ENCODE measurements around the gene FGF6. TPM values are rescaled to one million over a fixed set of nuclear protein-coding genes. Genes with fewer than 3 reads are reported as not detected.

FGF6 gene
- total RNA-seq, 1 donor from 2014 or later: not detected

DNA sequence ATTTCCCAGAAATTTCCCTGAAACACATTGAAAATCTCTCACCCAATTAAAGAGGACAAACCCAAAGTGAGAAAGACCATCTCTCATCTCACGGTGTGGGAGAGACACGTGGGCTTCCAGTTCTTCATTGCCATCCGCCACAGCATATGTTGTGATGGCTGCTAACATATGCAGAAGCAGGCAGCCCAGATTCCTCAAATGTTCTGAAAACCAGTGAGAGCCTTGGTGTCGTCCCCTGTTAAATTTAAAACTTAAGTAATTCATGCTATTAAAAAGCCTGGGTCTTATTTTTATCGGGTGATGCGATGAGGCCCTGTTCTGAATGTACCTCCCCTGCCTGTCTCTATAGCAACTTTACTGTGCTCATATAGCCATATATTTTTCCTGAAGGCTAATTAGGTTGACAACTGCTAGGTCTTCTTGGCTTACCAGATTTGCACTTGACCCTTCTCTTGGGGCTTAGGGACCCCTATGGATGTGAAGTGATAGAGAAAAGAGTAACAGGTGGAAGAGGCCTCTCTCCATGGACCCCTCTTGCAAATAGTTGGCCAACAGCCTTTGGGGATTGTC is 2.8 kb upstream of the FGF6 start:
- Histone ChIP-seq H3K9me3 (ENCODE audit: insufficient read depth, low read depth, low read length) (no peaks in the 10 kb centered on the region), H3K4me2 (ENCODE audit: low read length) (no peak overlapping the region), H3K36me3 (ENCODE audit: insufficient read depth, low read length) (no peaks in the 10 kb centered on the region), H3K79me2 (ENCODE audit: insufficient read depth, low read length) (no peaks in the 10 kb centered on the region), H2AFZ (ENCODE audit: low read depth, low read length) (no peak overlapping the region), H3K4me1 (ENCODE audit: insufficient read depth, low read length) (no peaks in the 10 kb centered on the region), H4K20me1 (ENCODE audit: insufficient read depth, low read length) (no peaks in the 10 kb centered on the region), H3K27me3 (ENCODE audit: insufficient read depth, low read length) (peaks cover 13% of the 10 kb centered on the region), H3K4me3 (ENCODE audit: insufficient read depth, low read depth, low read length) (no peak overlapping the region), H3K9ac (ENCODE audit: low read length) (no peak overlapping the region), H3K27ac (ENCODE audit: low read depth, low read length) (no peak overlapping the region)
- FAIRE-seq (no peak), DNase-seq (ENCODE audit: low read depth) (no peak)
- Mint-ChIP-seq H3K27me3 (ENCODE audit: low read depth, unreplicated experiment) (peaks cover 25% of the 10 kb centered on the region), H3K27ac (ENCODE audit: unreplicated experiment) (no peak overlapping the region), H3K9me3 (ENCODE audit: unreplicated experiment) (peaks cover 3% of the 10 kb centered on the region), H3K4me1 (ENCODE audit: low read depth, unreplicated experiment) (peaks cover 9% of the 10 kb centered on the region), H3K4me3 (ENCODE audit: unreplicated experiment) (no peak overlapping the region), H3K36me3 (ENCODE audit: low read depth, unreplicated experiment) (no peaks in the 10 kb centered on the region)
- TF ChIP-seq, protein P1, sequence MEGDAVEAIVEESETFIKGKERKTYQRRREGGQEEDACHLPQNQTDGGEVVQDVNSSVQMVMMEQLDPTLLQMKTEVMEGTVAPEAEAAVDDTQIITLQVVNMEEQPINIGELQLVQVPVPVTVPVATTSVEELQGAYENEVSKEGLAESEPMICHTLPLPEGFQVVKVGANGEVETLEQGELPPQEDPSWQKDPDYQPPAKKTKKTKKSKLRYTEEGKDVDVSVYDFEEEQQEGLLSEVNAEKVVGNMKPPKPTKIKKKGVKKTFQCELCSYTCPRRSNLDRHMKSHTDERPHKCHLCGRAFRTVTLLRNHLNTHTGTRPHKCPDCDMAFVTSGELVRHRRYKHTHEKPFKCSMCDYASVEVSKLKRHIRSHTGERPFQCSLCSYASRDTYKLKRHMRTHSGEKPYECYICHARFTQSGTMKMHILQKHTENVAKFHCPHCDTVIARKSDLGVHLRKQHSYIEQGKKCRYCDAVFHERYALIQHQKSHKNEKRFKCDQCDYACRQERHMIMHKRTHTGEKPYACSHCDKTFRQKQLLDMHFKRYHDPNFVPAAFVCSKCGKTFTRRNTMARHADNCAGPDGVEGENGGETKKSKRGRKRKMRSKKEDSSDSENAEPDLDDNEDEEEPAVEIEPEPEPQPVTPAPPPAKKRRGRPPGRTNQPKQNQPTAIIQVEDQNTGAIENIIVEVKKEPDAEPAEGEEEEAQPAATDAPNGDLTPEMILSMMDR (IDR thresholded peaks at IDR 0.05; ENCODE audit: insufficient read depth, low read depth, low read length): no peak
- no peak for TF ChIP-seq EZH2 (IDR thresholded peaks at IDR 0.05; ENCODE audit: insufficient read depth, low read length)

DNA sequence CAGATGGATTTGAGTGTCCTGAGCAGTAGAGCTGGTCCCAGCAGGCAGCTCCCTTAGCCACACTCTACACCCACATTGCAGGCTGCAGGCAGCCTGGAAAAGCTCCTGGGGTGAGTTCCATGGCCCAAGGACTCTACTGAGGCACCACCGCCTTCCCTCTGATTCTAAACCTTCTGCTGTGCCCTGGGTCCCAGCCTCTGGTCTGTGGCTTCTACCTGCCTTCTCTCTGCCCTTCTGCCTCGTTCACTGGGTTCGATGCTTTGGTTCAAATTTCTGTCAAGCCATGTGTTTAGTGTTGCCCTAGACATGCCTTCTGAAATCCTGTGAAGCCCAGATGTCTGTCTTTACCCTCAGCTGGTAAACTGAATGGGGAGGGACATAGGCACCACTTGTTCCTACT is 1.5 kb upstream of the FGF6 start:
- Histone ChIP-seq H3K79me2 (ENCODE audit: insufficient read depth, low read length) (no peaks in the 10 kb centered on the region), H3K27me3 (ENCODE audit: insufficient read depth, low read length) (peaks cover 12% of the 10 kb centered on the region), H2AFZ (ENCODE audit: low read depth, low read length) (no peak overlapping the region), H3K4me1 (ENCODE audit: insufficient read depth, low read length) (no peaks in the 10 kb centered on the region), H3K36me3 (ENCODE audit: insufficient read depth, low read length) (no peaks in the 10 kb centered on the region), H4K20me1 (ENCODE audit: insufficient read depth, low read length) (no peaks in the 10 kb centered on the region), H3K9me3 (ENCODE audit: insufficient read depth, low read depth, low read length) (no peaks in the 10 kb centered on the region), H3K27ac (ENCODE audit: low read depth, low read length) (no peak overlapping the region), H3K9ac (ENCODE audit: low read length) (no peak overlapping the region), H3K4me3 (ENCODE audit: insufficient read depth, low read depth, low read length) (no peak overlapping the region), H3K4me2 (ENCODE audit: low read length) (no peak overlapping the region)
- H3K36me3 Mint-ChIP-seq (ENCODE audit: low read depth, unreplicated experiment): no peaks in the 10 kb centered on the region
- H3K4me3 Mint-ChIP-seq (ENCODE audit: unreplicated experiment): no peak overlapping the region
- H3K27ac Mint-ChIP-seq (ENCODE audit: unreplicated experiment): no peak overlapping the region
- DNase-seq (ENCODE audit: low read depth) (no peak), FAIRE-seq (no peak)
- peaks cover 9% of the 10 kb centered on the region for H3K4me1 Mint-ChIP-seq (ENCODE audit: low read depth, unreplicated experiment)
- peaks cover 29% of the 10 kb centered on the region for H3K27me3 Mint-ChIP-seq (ENCODE audit: low read depth, unreplicated experiment)
- peaks cover 2% of the 10 kb centered on the region for H3K9me3 Mint-ChIP-seq (ENCODE audit: unreplicated experiment)
- TF ChIP-seq EZH2 (IDR thresholded peaks at IDR 0.05; ENCODE audit: insufficient read depth, low read length): no peak
- TF ChIP-seq, protein P1 (IDR thresholded peaks at IDR 0.05; ENCODE audit: insufficient read depth, low read depth, low read length): no peak

DNA sequence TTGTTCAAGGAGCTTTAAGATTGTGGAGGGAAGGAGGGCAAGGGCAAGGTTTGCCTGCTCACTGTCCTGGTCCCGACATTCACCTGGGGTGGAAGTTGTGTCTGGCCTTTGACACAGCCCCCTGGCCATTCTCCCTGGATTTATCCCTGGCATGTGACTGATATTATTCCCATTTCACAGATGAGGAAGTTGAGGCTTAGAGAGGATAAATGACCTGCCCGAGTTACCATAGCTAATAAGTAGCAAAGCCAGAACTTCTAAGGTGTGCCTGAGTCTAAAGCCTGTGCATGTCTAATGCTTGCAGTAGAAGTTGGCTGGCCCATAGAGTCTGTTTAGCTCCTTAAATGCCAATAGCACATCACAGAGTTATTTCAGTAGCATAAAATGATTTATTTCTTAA is 720 bp upstream of the FGF6 start:
- no peak overlapping the region for H2AFZ ChIP-seq (ENCODE audit: low read depth, low read length)
- Mint-ChIP-seq H3K4me1 (ENCODE audit: low read depth, unreplicated experiment) (peaks cover 13% of the 10 kb centered on the region), H3K27ac (ENCODE audit: unreplicated experiment) (no peak overlapping the region), H3K4me3 (ENCODE audit: unreplicated experiment) (no peak overlapping the region), H3K27me3 (ENCODE audit: low read depth, unreplicated experiment) (peaks cover 29% of the 10 kb centered on the region), H3K36me3 (ENCODE audit: low read depth, unreplicated experiment) (no peaks in the 10 kb centered on the region), H3K9me3 (ENCODE audit: unreplicated experiment) (peaks cover 2% of the 10 kb centered on the region)
- H3K4me1 ChIP-seq (ENCODE audit: insufficient read depth, low read length): peaks cover 4% of the 10 kb centered on the region
- DNase-seq (ENCODE audit: low read depth) (no peak), FAIRE-seq (no peak)
- H3K27ac ChIP-seq (ENCODE audit: low read depth, low read length): no peak overlapping the region
- no peaks in the 10 kb centered on the region for H3K36me3 ChIP-seq (ENCODE audit: insufficient read depth, low read length)
- no peaks in the 10 kb centered on the region for H4K20me1 ChIP-seq (ENCODE audit: insufficient read depth, low read length)
- H3K9me3 ChIP-seq (ENCODE audit: insufficient read depth, low read depth, low read length): no peaks in the 10 kb centered on the region
- H3K4me3 ChIP-seq (ENCODE audit: insufficient read depth, low read depth, low read length): no peak overlapping the region
- H3K79me2 ChIP-seq (ENCODE audit: insufficient read depth, low read length): no peaks in the 10 kb centered on the region
- TF ChIP-seq EZH2 (IDR thresholded peaks at IDR 0.05; ENCODE audit: insufficient read depth, low read length): no peak
- TF ChIP-seq, protein P1 (IDR thresholded peaks at IDR 0.05; ENCODE audit: insufficient read depth, low read depth, low read length): no peak
- H3K9ac ChIP-seq (ENCODE audit: low read length): no peak overlapping the region
- peaks cover 7% of the 10 kb centered on the region for H3K27me3 ChIP-seq (ENCODE audit: insufficient read depth, low read length)
- H3K4me2 ChIP-seq (ENCODE audit: low read length): no peak overlapping the region
